HS-5 (cell line): ENCODE measurements around the gene ADAP2.
A peak's percentile ranks its signal among the peaks of the same experiment; 100 is the strongest.
"Not testable (repeated sequence)": the region's sequence is repeated elsewhere in the genome, so short reads cannot be mapped to it uniquely, and the experiment has no call there.

Source experiments
- DNase-seq: peaks from one replicate; pipeline ENCODE4 v3.0.0-alpha.2; 2012; ENCODE audit warnings: low read depth

Gene ADAP2

DNA sequence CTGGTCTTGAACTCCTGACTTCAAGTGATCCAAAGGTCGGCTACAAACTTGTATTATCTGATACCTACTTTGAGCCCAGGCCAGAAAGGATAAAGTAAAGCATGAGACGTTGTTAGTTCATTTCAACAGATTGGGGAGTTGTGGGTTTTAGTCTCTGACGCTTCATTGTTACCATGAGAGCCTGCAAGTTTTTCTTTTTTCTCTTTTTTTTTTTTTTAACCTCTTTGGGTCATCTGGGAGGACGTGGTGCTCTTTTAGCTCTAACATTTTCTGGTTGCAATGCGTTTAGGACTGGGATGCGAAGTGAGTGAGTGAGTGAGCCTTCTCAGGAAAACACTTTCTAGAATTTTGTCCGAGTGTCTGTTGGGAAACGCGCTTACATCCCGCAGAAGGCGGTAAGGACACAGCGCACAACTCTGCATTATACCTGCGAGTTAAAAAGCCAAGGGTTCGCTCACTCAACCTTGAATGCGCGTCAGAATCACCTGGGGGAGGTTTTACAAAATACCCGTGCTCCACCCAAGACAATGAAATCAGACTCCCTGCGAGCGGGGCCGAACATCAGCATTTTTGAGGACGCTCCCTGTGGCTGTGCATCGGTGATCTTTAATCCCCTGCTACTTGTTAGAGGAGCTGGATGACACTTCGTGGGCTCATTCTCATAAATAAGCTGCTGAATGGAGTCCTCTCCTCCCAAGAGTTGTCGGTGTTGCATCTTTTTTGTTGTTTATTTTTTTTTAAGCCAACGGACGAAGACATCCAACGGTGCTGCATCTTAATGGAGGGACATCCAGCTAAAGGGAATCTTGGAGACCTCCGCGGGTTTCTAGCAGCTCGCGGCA, 48.5 kb downstream of the ADAP2 start:
- no peak for DNase-seq

DNA sequence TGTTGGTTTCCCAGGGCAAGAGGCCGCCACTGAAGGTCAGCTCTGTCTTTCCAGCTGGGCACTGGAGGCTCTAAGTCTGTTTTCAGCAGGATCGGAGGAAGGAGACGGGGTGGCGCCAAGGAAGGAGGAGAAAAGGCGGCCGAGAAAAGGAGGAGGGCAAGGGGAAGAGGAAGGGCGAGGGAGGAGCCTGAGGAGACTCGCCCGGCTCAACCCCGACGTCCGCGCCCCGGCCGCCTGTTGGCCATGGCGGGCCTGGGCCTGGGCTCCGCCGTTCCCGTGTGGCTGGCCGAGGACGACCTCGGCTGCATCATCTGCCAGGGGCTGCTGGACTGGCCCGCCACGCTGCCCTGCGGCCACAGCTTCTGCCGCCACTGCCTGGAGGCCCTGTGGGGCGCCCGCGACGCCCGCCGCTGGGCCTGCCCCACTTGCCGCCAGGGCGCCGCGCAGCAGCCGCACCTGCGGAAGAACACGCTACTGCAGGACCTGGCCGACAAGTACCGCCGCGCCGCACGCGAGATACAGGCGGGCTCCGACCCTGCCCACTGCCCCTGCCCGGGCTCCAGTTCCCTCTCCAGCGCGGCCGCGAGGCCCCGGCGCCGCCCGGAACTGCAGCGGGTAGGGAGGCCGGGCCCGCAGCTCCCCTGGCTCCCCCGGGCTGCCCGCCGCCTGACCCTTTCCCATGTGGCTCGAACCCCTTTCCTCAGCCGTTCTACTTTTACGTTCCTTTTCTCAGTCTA, 49.3 kb downstream of the ADAP2 start, which contains the start of gene RNF135:
TSS of gene RNF135 (plus strand) at position 209 of the 737 bp plus-strand sequence. CDS start at position 244, 35 bp downstream.
- DNase-seq: peak; percentile 62

DNA sequence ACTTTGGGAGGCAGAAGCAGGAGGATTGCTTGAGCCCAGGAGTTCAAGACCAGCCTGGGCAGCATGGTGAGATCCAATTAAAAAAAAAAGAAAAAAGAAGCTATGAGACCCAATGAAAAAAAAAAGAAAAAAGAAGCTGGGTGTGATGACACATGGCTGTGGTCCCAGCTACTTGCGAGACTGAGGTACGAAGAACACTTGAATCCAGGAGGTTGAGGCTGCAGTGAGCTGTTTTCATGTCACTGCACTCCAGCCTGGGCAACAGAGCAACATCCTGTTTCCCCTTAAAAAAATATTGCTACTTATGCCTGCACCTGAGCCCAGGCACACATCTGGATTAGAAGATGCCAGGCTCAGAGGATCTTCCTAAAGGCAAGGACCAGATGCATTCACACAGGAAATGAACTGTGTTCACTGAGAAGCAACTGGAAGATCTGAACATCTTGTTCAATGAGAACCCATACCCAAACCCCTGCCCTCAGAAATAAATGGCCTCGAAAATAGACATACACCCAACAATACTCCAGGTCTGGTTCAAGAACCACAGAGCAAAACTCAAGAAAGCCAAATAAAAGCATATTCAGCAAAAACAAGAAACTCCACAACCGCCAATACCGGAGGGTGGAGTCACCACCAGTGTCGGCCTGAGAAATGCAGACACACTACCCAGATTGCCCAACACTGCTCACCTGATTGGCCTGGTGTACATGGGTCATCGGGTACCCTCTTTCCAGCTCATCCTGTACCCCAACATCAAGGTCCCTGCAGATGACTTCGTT, 53.5 kb downstream of the ADAP2 start:
- DNase-seq: no peak

DNA sequence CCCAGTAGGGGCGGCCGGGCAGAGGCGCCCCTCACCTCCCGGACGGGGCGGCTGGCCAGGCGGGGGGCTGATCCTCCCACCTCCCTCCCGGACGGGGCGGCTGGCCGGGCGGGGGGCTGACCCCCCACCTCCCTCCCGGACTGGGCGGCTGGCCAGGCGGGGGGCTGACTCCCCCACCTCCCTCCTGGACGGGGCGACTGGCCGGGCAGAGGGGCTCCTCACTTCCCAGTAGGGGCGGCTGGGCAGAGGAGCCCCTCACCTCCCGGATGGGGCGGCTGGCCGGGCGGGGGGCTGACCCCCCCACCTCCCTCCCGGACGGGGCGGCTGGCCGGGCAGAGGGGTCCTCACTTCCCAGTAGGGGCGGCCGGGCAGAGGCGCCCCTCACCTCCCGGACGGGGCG, 58.2 kb downstream of the ADAP2 start:
- DNase-seq: not testable (repeated sequence)

DNA sequence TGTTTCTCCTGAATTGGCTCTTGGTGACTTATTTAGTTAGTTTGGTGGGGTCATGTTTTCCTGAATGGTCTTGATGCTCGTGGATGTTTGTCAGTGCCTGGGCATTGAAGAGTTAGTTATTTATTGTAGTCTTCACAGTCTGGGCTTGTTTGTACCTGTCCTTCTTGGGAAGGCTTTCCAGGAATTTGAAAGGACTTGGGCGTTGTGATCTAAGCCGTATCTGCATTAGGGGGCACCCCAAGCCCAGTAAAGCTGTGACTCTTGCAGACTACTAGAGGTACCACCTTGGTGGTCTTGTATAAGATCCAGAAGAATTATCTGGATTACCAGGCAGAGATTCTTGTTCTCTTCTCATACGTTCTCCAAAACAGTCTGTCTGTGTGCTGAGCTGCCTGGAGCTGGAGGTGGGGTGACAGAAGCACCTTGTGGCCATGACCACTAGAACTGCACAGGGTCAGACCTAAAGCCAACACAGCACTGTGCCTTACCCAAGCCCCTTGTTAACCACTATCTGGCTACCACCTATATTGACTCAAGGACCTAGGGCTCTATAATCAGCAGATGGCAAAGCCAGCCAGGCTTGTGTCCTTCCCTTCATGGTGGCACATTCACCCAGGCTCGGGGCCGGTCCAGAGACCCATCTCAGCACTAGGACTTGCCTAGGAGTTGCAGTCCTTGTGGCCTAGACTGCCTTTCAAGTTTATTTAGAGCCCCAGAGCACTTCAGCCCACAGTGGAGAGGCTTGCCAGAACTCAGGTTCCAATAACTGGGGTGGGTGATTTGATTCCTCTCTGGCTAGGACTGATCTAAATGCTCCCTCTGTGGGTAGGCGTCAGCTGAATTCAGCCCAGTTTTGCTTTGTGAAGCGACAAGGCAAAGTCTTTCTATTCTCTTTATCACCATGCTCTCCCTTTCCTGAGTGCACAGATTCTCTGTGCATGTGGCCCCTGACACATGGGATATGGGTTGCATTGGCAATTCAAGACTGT, 60.1 kb downstream of the ADAP2 start:
- no peak for DNase-seq

DNA sequence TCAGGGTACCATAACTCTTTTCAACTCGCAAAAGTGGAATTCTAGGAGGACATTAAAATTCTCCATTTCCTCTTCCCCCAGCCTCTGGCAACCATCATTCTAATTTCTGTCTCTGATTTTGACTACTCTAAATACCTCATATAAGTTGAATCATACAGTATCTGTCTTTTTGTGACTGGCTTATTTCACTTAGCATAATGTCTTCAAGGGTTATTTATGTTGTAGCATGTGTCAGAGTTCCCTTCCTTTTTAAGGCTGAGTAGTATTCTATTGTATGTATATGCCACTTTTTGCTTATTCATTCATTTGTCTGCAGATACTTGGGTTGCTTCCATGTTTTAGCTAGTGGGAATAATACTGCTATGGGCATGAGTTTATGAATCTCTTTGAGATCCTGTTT, 61.1 kb downstream of the ADAP2 start:
- DNase-seq: no peak

DNA sequence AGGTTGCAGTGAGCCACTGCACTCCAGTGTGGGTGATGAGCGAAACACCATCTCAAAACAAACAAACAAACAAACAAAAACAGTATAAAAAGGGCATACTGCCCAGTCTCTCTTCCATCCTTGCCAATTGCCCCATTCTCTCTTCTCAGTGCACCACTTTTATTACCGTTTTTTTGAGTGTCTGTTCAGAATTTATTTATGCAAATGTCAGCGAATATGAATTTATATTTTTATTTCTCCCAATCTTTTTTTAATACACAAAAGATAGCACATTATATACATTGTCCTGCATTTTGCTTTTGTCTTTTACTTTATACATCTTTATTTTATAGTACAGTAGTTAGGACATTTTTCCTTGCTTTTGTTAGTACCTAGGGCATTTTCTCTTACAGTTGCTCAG, 68.7 kb downstream of the ADAP2 start:
- no peak for DNase-seq

DNA sequence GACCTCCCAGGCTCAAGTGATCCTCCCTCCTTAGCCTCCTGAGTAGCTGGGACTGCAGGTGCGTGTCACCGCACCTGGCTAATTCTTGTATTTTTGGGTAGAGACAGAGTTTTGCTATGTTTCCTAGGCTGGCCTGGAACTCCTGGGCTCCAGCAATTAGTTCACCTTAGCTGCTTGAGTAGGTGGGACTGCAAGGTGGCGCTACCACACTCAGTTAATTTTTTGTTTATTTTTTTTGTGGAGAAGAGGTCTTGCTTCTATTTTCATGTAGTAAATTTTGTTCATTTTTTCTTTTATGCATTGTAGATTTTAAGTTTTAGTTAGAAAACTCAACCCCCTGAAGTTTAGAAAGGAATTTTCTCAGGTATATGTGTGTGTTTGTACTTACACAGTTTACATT, 70.8 kb downstream of the ADAP2 start:
- no peak for DNase-seq

DNA sequence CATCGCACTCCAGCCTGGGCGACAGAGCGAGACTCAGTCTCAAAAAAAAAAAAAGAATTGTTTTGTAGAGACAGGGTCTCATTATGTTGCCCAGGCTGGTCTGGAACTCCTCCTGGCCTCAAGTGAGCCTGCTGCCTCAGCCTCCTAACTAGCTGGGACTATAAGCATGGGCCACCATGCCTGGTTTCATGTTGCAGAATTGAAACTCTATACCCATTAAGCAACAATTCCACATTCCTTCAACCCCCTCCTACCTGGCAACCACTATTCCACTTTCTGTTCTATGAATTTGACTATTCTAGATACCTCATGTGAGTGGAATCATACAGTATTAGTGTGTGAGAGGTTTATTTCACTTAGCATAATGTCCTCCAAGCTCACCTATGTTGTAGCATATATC, 73.6 kb downstream of the ADAP2 start:
- no peak for DNase-seq

DNA sequence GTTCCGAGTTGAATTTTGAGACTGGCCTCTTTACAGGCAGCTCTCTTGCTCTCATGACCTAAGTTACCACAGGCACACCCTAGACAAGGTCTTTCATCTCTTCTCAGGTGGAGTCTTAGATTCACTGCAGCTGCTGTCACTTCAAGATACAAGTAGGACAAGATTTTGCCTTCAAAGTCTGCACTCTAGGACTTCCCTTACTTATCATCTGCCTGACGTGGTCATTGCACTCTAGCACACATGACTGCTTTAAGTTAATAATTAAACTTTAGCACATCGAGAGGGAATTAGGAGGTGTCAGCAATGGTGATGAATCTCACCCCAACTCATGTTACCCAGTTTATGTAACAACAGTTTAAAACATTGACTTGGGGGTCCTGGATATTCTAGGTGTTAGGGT, 74.7 kb downstream of the ADAP2 start:
- no peak for DNase-seq

DNA sequence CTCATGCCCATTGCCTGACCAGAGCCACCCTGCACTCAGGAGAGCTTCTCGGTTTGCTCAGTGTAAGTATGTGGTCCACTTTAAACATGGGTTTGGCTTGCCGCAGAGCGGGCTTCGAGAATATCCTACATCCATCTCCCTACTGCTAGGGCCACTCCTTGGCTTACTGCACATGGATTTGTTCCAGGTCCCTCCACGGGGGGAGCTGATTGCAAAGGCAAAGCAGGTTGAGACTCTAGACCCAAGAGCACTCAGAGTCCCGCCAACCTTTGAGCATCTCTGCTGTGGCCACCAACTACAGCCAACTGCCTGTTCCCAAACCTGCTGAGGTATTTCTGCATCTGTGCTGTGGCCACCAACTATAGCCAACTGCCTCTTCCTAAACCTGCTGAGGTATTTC, 75.5 kb downstream of the ADAP2 start:
- no peak for DNase-seq

DNA sequence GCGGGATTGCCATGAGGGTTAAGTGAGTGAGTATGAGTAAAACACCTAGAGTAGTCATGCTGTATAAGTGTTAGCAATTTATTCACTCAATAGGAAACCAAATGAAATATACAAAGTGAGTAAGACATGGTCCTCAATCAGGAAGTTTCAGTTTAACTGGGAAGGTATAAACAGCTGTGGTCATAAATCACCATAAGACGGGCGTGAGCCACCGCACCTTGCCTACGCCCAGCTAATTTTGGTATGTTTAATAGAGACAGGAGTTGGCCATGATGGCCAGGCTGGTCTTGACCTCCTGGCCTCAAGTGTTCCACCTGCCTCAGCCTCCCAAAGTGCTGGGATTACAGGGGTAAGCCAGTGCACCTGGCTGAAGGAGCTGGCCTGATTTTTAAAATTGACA, 76.1 kb downstream of the ADAP2 start:
- no peak for DNase-seq

DNA sequence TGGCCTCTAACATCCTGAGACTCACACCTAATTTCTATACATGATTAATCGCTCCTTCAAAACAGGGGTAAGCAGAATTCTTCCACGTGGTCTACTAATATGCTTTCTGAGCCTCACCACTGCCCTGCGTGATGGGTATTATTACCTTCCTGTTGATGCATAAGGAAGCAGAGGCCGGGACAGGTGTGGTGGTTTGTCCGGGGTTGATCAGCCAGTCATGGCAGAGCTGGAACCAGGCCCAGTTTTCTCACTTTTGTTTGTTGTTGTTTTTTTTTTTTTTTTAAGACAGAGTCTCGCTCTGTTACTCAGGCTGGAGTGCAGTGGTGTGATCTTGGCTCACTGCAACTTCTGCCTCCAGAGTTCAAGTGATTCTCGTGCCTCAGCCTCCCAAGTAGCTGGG, 80.3 kb downstream of the ADAP2 start:
- no peak for DNase-seq

DNA sequence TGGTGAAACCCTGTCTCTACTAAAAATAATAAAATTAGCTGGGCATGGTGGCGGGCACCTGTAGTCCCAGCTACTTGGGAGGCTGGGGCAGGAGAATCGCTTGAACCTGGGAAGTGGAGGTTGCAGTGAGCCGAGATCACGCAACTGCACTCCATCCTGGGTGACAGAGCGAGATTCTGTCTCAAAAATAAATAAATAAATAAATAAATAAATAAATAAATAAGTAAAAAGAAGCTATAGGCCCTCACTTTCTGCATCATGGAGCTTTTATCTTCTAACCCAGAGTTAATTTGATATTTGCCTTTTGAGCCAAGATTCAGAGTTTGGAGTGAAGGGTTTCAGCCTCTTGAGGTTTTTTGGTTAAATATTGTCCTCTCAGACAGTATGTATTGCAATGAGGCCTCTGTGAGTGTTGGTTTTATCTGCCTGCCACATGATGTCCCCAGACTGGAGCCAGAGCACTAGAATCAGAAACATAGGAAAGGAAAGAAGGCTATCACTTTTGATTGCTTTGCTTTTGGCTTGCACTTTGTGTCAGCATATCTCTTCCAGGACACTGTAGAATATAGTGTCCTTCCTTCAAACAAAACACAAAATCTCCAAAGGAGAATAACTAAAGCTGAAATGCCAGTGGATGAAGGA, 81.6 kb downstream of the ADAP2 start:
- no peak for DNase-seq

DNA sequence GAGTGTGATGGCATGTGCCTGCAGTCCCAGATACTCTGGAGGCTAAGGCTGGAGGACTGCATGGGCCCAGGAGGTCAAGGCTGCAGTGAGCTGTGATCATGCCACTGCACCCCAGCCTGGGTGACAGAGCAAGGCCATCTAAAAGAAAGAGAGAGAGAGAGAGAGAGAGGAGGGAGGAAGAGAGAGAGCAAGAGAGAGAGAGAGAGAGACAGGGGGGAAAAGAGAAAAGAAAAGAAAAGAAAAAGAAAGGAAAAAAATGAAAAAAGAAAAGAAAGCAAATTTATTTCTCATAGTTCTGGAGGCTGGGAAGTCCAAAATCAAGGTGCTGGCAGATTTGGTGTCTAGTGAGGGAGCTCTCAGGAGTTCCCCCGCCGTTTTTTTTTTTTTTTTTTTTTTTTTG, 82.4 kb downstream of the ADAP2 start:
- DNase-seq: no peak

DNA sequence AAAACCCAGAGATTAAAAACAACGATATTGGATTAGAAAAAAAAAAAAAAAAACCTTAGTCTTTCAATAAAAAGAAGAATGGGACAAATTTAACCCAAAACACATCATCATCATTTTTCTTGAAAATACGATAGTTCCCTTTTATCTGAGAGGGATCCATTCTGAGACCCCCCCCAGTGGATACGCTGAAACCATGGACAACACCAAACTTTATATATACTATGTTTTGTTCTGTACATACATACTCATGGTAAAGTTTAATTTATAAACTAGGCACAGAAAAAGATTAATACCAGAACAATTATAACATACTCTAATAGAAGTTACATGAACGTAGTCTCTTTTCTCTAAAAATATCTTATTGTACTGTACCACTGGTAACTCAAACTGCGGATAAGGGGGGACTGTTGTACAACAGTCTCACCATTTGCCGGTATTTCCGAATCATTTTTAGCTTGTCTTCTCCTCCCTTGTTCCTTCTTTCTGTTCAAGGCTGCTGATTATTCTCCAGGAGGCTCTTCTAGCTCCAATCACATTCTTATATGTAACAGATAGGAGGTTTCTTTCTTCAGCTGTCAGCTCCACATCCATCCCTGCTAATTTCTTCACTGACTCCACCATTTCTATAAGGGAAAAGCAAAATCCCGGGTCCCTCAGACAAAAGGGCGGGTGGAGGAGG, 86.1 kb downstream of the ADAP2 start:
- DNase-seq: no peak

DNA sequence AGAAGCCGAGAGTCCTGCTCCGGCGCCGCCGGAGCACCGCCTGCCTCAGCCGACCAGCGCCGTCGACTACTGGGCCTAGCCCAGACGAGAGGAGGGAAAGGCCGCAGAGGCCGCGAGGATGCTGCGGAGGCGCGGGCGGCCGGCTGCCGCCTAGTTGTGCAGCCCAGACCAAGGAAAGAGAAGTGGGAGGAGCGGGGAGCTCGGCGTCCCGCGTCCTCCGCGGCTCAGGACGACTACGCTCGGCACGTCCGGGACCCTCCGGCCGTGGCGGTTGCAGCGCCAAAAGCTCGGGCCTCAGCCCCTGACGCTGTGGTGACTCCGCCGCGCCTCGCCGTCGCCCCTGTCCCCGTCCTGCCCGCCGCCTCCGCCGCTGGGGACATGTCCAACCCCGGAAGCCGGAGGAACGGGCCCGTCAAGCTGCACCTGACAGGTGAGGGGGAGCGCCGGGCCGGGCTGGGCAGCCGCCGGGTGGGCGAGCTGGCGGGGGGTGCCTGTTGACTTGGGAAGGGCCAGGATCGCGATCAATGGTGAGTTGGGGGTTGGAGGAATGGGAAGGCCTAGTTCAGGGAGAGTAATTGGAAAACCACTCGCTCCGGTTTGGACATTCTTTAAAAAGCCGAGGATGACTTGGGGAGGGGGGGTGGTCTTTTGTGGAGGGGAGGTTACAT, 86.8 kb downstream of the ADAP2 start:
- no peak for DNase-seq
